CD8-positive, alpha-beta memory T cell (primary cell): ENCODE data around the gene PI4K2A. TPM values are rescaled to one million over a fixed set of nuclear protein-coding genes. Genes with fewer than 3 reads are reported as not detected.

Source experiments
- CTCF ChIA-PET: fragments of 350-600 bp; sonication (Branson Sonifier 250); formaldehyde crosslinking; loops from one replicate; lab custom pipeline; 2021; ENCODE audit warnings: antibody characterized with exemption; lab: Charles Lee
- POLR2A ChIA-PET: fragments of 350-600 bp; sonication (Branson Sonifier 250); formaldehyde crosslinking; loops from one replicate; lab custom pipeline; 2021; ENCODE audit warnings: antibody characterized with exemption; lab: Charles Lee
- DNase-seq, 5 donors: peaks; one replicate each; pipeline versions ENCODE4 v3.0.0 to v3.0.0-alpha.2; 2020 to 2022; ENCODE audit warnings: mixed read lengths in 1 of 5
- H3K27ac ChIP-seq: one replicate; pipeline ENCODE4 v1.7.0; 2013; ENCODE audit warnings: low read depth, mild to moderate bottlenecking, low read length, moderate library complexity
- H3K27me3 ChIP-seq: 2 replicates; pipeline ENCODE4 v1.7.0; 2013; ENCODE audit warnings: low read length, mild to moderate bottlenecking; ENCODE audit not compliant: insufficient read depth, poor library complexity, severe bottlenecking
- H3K36me3 ChIP-seq: 2 replicates; pipeline ENCODE4 v1.7.0; 2013; ENCODE audit warnings: mild to moderate bottlenecking, low read length, moderate library complexity; ENCODE audit not compliant: insufficient read depth
- H3K4me1 ChIP-seq: 2 replicates; pipeline ENCODE4 v1.7.0; 2013; ENCODE audit warnings: mild to moderate bottlenecking, low read length, moderate library complexity; ENCODE audit not compliant: insufficient read depth
- H3K4me3 ChIP-seq: 2 replicates; pipeline ENCODE4 v1.7.0; 2013; ENCODE audit warnings: mild to moderate bottlenecking, low read length
- H3K9me3 ChIP-seq: 2 replicates; pipeline ENCODE4 v1.7.0; 2013; ENCODE audit warnings: mild to moderate bottlenecking, low read length
- H3K27ac Mint-ChIP-seq, 8 donors: one replicate each; pipeline ENCODE4 v1.8.0; 2020 to 2021; ENCODE audit warnings: mixed read lengths in 8 of 8, mild to moderate bottlenecking in 6 of 8, inconsistent platforms in 3 of 8, moderate library complexity in 3 of 8
- H3K27me3 Mint-ChIP-seq, 2 donors: one replicate each; pipeline ENCODE4 v1.8.0; 2020 to 2021; ENCODE audit warnings: mixed read lengths in 2 of 2, mild to moderate bottlenecking in 1 of 2, moderate library complexity in 1 of 2
- H3K36me3 Mint-ChIP-seq, 3 donors: one replicate each; pipeline ENCODE4 v1.8.0; 2020 to 2021; ENCODE audit warnings: mixed read lengths in 3 of 3, inconsistent platforms in 1 of 3, mild to moderate bottlenecking in 1 of 3
- H3K4me1 Mint-ChIP-seq, 3 donors: one replicate each; pipeline ENCODE4 v1.8.0; 2020 to 2021; ENCODE audit warnings: mixed read lengths in 3 of 3, inconsistent platforms in 1 of 3, mild to moderate bottlenecking in 1 of 3
- H3K4me3 Mint-ChIP-seq, 7 donors: one replicate each; pipeline ENCODE4 v1.8.0; 2020 to 2021; ENCODE audit warnings: mixed read lengths in 7 of 7, mild to moderate bottlenecking in 6 of 7, moderate library complexity in 4 of 7, inconsistent platforms in 2 of 7
- H3K9me3 Mint-ChIP-seq, 5 donors: one replicate each; pipeline ENCODE4 v1.8.0; 2020 to 2022; ENCODE audit warnings: mixed read lengths in 5 of 5, mild to moderate bottlenecking in 3 of 5, moderate library complexity in 2 of 5, inconsistent platforms in 1 of 5
- polyA plus RNA-seq: library from polyadenylated mRNA; unstranded; fragments of 300-500 nt; fragmentation: Illumina TruSeq; gene quantifications from one replicate; pipeline ENCODE4 v1.2.3, GENCODE V29; 2021
- total RNA-seq, 2 experiments: library from RNA; stranded (reverse); gene quantifications; one replicate each; pipeline ENCODE4 v1.2.3, GENCODE V29; 2021

Gene PI4K2A
- total and polyA plus RNA-seq, 3 experiments from 2014 or later = 11.4 to 15.9 (median 15.6) TPM

DNA sequence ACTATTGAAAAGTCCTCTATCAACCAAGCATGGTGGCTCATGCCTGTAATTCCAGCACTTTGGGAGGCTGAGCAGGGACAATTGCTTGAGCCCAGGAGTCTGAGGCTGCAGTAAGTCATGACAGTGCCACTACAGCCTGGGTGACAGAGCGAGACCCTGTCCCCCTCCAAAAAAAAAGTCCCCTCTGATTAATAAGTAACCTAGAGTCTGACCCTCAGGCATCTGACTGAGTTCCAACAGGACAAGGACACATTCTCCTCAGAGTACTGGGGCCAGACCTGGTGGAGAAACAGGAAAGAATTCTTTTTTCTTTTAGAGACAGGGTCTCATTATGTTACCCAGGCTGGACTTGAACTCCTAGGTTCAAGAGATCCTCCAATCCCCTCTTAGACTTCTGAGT lies 17.2 kb upstream of the PI4K2A start:
- no peak for DNase-seq
- Mint-ChIP-seq H3K36me3 (no peaks in the 10 kb centered on the region), H3K27ac (no peak overlapping the region), H3K4me1 (no peaks in the 10 kb centered on the region), H3K27me3 (no peaks in the 10 kb centered on the region), H3K4me3 (no peak overlapping the region), H3K9me3 (no peaks in the 10 kb centered on the region)
- no peaks in the 10 kb centered on the region for H3K9me3 ChIP-seq
- H3K27ac ChIP-seq = no peak overlapping the region
- no peaks in the 10 kb centered on the region for H3K27me3 ChIP-seq
- POLR2A ChIA-PET = no interaction called here
- H3K4me3 ChIP-seq = no peak overlapping the region
- CTCF ChIA-PET = no interaction called here
- no peaks in the 10 kb centered on the region for H3K4me1 ChIP-seq
- no peaks in the 10 kb centered on the region for H3K36me3 ChIP-seq

DNA sequence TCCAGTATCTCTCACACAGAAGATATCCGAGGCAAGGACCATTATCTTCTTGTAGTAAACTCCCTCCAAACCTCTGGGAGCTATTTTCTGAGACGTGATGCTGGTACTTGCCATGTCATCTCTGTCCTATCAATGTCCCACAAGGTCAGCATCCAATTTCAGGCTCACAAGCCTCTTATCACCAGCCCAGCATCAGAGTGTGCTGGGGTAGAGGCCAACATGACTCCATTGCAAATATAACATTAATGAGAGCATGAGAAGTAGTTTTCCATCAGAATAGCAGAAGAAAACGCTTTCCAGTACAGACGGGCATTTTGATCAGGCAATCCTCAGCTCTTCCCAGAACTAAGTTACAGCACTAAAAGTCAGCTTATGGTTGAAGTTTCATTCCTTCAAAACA lies 12.7 kb upstream of the PI4K2A start:
- no peaks in the 10 kb centered on the region for H3K9me3 ChIP-seq
- Mint-ChIP-seq H3K27me3 (no peaks in the 10 kb centered on the region), H3K27ac (peak overlapping the region in 2 of 8 donors; percentile 38 to 59), H3K36me3 (no peaks in the 10 kb centered on the region), H3K4me3 (no peak overlapping the region), H3K4me1 (peaks cover 4 to 5% (median 5%) of the 10 kb centered on the region in 3 donors), H3K9me3 (no peaks in the 10 kb centered on the region)
- no peak overlapping the region for H3K27ac ChIP-seq
- no peaks in the 10 kb centered on the region for H3K27me3 ChIP-seq
- H3K36me3 ChIP-seq = no peaks in the 10 kb centered on the region
- POLR2A ChIA-PET = interaction anchor here (0.6 kb wide), 1 partner anchor 362 kb away, joined by 3 read pairs; no protein-coding TSS in a partner anchor
- no peak overlapping the region for H3K4me3 ChIP-seq
- H3K4me1 ChIP-seq = peaks cover 3% of the 10 kb centered on the region
- no peak for DNase-seq
- CTCF ChIA-PET = no interaction called here

DNA sequence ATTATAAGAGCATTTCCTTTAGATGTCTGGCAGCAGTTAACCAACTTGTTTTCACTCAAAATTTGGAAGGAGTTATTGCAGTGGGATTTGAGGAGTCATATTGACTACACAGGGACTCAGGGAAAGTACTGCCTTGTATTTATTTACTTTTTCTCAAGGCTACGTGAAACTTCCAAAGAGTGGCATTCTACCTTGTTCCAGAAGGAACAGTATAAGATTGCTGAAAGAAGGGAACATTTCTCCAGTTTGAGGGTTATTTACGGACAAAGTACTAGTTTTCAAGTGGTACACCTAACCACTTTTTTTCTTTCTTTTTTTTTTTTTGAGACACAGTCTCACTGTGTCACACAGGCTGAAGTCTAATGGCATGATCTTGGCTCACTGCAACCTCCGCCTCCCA lies 12.2 kb upstream of the PI4K2A start:
- Mint-ChIP-seq H3K4me3 (peak overlapping the region in 1 of 7 donors; percentile 59), H3K27me3 (peaks cover 0 to 1% of the 10 kb centered on the region in 2 donors), H3K36me3 (peaks cover 0 to 4% (median 1%) of the 10 kb centered on the region in 3 donors), H3K4me1 (peaks cover 7 to 10% (median 8%) of the 10 kb centered on the region in 3 donors), H3K9me3 (no peaks in the 10 kb centered on the region), H3K27ac (peak overlapping the region in 1 of 8 donors; percentile 38)
- Histone ChIP-seq H3K4me3 (no peak overlapping the region), H3K27me3 (no peaks in the 10 kb centered on the region), H3K9me3 (no peaks in the 10 kb centered on the region), H3K4me1 (peaks cover 6% of the 10 kb centered on the region), H3K27ac (no peak overlapping the region), H3K36me3 (no peaks in the 10 kb centered on the region)
- ChIA-PET CTCF (no interaction called here), POLR2A (no interaction called here)
- no peak for DNase-seq

DNA sequence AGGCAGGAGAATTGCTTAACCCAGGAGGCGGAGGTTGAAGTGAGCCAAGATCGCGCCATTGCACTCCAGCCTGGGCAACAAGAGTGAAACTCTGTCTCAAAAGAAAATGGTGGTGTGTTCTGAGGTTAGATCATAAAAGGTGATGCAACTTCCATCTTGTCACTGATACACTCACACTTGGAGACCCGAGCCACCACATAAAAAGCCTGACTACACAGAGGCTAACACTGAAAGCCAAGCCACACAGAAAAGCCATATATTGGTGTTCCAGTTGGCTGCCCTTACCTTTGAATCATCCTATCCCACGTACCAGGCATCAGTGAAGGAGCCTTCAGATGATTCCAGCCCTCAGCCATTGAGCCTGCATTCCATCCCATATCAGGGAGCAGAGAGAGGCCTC lies 11.2 kb upstream of the PI4K2A start:
- Histone ChIP-seq H3K9me3 (no peaks in the 10 kb centered on the region), H3K4me1 (peaks cover 6% of the 10 kb centered on the region), H3K27me3 (no peaks in the 10 kb centered on the region), H3K4me3 (no peak overlapping the region), H3K27ac (no peak overlapping the region), H3K36me3 (no peaks in the 10 kb centered on the region)
- Mint-ChIP-seq H3K27me3 (peaks cover 0 to 3% of the 10 kb centered on the region in 2 donors), H3K27ac (no peak overlapping the region), H3K4me1 (peaks cover 14 to 17% (median 15%) of the 10 kb centered on the region in 3 donors), H3K36me3 (peaks cover 0 to 8% (median 3%) of the 10 kb centered on the region in 3 donors), H3K9me3 (no peaks in the 10 kb centered on the region), H3K4me3 (peak overlapping the region in 1 of 7 donors; percentile 19)
- no peak for DNase-seq
- ChIA-PET CTCF (interaction anchor here (0.9 kb wide), 1 partner anchor 10 kb away, joined by 3 read pairs; no protein-coding TSS in a partner anchor), POLR2A (no interaction called here)

DNA sequence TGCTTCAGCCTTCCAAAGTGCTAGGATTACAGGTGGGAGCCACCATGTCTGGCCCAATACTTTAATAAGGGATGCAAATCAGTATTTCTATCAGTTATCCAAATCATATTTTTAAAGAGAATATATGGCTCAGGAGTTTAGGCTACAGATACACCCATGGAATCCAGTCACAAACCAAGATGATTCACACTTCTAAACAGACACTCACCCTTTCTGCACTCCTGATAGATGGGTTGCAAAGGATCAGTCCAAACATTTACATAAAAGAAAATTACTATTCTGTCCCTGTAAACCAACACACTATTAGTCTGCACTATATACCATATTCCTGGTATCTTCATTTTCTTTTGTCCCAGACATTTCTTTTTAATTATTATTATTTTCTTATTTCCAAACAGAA lies 9.4 kb upstream of the PI4K2A start:
- Histone ChIP-seq H3K36me3 (no peaks in the 10 kb centered on the region), H3K27me3 (no peaks in the 10 kb centered on the region), H3K9me3 (no peaks in the 10 kb centered on the region), H3K27ac (no peak overlapping the region), H3K4me1 (peaks cover 6% of the 10 kb centered on the region), H3K4me3 (no peak overlapping the region)
- DNase-seq = no peak
- Mint-ChIP-seq H3K4me1 (peaks cover 14 to 17% (median 15%) of the 10 kb centered on the region in 3 donors), H3K27ac (peak overlapping the region in 1 of 8 donors; percentile 36), H3K4me3 (peak overlapping the region in 2 of 7 donors; percentile 23 to 50), H3K9me3 (no peaks in the 10 kb centered on the region), H3K36me3 (peaks cover 0 to 8% (median 3%) of the 10 kb centered on the region in 3 donors), H3K27me3 (peaks cover 0 to 3% of the 10 kb centered on the region in 2 donors)
- ChIA-PET CTCF (no interaction called here), POLR2A (no interaction called here)

DNA sequence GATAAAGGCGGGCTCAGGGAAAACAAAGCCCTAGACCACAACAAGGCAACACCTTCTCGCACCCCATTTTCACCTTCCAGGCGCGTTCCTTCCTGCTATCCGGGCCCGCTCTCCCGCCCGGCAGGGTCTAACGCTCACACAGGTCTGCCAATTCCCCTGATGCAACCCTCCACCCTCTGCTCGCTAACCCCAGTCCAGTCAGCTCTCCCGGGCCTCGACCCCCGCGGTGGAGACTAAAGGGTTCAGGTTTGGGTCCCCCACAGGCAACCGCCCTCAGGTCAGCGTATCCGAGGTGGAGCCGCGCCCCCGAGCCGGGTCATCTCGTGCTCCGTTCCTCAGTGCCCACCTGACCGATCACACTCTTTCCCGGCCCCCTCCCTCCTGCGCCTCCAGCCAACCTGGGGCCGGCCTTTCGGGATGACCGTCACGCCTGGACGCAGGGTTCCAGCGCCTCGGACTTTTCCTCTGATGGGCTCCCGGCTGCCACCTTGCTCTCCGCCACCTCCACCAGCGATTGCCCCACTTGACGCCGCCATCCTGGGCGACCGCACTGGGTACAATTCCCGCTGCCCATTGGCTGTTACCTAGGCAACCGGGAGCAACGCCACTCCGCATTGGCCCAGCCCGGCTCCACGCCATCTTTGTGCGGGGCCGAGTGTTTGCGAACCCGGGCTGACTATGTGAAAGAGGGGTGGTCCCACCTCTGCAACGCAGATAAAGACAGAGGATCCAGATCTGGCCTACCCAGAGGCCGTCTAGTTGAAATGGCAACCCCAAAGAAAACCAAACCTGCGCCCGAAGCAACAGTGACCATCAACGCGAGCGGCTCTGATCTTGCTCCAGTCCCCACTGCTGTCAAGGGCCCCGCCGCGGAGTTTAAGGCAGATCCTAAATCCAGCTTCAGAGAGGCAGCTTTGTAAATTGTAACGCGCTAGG lies 7.3 kb upstream of the PI4K2A start, which contains the start of gene MORN4:
Gene MORN4 (minus strand): TSS at position 552 of the 936 bp plus-strand sequence. CDS start 13,847 bp downstream, outside the sequence.
- peaks cover 6% of the 10 kb centered on the region for H3K4me1 ChIP-seq
- DNase-seq = peak; percentile 85 to 95 (median 89)
- peak within 1 kb of the TSS; percentile 25 for H3K27ac ChIP-seq
- Mint-ChIP-seq H3K27me3 (peaks cover 0 to 3% of the 10 kb centered on the region in 2 donors), H3K4me3 (peak within 1 kb of the TSS; percentile 96 to 99 (median 98)), H3K36me3 (peaks cover 0 to 8% (median 3%) of the 10 kb centered on the region in 3 donors), H3K27ac (peak within 1 kb of the TSS; percentile 70 to 95 (median 90)), H3K9me3 (no peaks in the 10 kb centered on the region), H3K4me1 (peaks cover 14 to 17% (median 15%) of the 10 kb centered on the region in 3 donors)
- no peaks in the 10 kb centered on the region for H3K9me3 ChIP-seq
- CTCF ChIA-PET = no interaction called here
- no peaks in the 10 kb centered on the region for H3K27me3 ChIP-seq
- H3K4me3 ChIP-seq = peak within 1 kb of the TSS; percentile 68
- POLR2A ChIA-PET = no interaction called here
- H3K36me3 ChIP-seq = no peaks in the 10 kb centered on the region

DNA sequence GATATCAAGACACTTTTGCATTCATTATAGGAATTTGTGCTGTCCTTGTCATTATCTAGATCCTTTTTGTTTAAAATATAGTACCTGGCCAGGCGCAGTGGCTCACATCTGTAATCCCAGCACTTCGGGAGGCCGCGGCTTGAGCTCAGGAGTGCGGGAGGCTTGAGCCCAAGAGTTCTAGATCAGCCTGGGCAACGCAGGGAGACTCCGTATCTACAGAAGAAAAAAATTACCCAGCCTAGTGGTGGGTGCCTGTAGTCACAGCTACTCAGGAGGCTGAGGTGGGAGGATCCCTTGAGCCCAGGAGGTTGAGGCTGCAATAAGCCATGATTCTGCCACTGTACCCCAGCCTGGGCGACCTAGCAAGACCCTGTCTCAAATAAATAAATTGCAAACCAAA lies 6.5 kb upstream of the PI4K2A start:
- Mint-ChIP-seq H3K27ac (peak overlapping the region in 7 of 8 donors; percentile 51 to 94 (median 88)), H3K4me1 (peaks cover 14 to 17% (median 15%) of the 10 kb centered on the region in 3 donors), H3K27me3 (peaks cover 0 to 3% of the 10 kb centered on the region in 2 donors), H3K36me3 (peaks cover 0 to 8% (median 3%) of the 10 kb centered on the region in 3 donors), H3K4me3 (peak overlapping the region; percentile 96 to 99 (median 98)), H3K9me3 (no peaks in the 10 kb centered on the region)
- no peaks in the 10 kb centered on the region for H3K36me3 ChIP-seq
- peak in 1 of 5 donors; percentile 1 for DNase-seq
- H3K4me3 ChIP-seq = peak overlapping the region; percentile 68
- no peaks in the 10 kb centered on the region for H3K9me3 ChIP-seq
- POLR2A ChIA-PET = no interaction called here
- H3K27me3 ChIP-seq = no peaks in the 10 kb centered on the region
- no peak overlapping the region for H3K27ac ChIP-seq
- H3K4me1 ChIP-seq = peaks cover 6% of the 10 kb centered on the region
- CTCF ChIA-PET = no interaction called here

DNA sequence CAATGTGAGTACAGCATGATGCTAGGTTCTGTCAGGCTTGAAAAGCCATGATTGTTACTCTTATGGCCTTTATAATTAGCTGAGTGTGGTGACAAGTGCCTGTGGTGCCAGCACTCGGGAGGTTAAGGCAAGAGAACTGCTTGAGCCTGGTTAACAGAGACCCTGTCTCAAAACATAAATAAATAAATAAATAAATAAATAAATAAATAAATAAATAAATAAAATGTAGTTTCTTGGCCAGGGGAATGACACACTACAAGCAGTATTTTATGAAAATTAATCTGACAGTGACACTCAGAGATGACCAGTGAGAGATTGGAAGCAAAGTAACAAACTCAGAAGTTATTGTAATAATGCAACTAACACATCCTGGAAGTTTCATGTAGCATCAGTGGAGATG lies 4.9 kb upstream of the PI4K2A start:
- Histone ChIP-seq H3K4me3 (no peak overlapping the region), H3K9me3 (no peaks in the 10 kb centered on the region), H3K36me3 (no peaks in the 10 kb centered on the region), H3K27ac (no peak overlapping the region), H3K27me3 (no peaks in the 10 kb centered on the region), H3K4me1 (peaks cover 11% of the 10 kb centered on the region)
- peaks cover 18 to 23% (median 22%) of the 10 kb centered on the region in 3 donors for H3K4me1 Mint-ChIP-seq
- no peak overlapping the region for H3K4me3 Mint-ChIP-seq
- H3K27me3 Mint-ChIP-seq = peaks cover 0 to 3% of the 10 kb centered on the region in 2 donors
- H3K27ac Mint-ChIP-seq = no peak overlapping the region
- POLR2A ChIA-PET = no interaction called here
- peaks cover 0 to 10% (median 3%) of the 10 kb centered on the region in 3 donors for H3K36me3 Mint-ChIP-seq
- no peak for DNase-seq
- H3K9me3 Mint-ChIP-seq = no peaks in the 10 kb centered on the region
- CTCF ChIA-PET = no interaction called here
